ENCODE results near the gene UBD. TPM values are rescaled to one million over a fixed set of nuclear protein-coding genes. Genes with fewer than 3 reads are reported as not detected.

The UBD gene
- total RNA-seq, 1 donor from 2014 or later: not detected

DNA sequence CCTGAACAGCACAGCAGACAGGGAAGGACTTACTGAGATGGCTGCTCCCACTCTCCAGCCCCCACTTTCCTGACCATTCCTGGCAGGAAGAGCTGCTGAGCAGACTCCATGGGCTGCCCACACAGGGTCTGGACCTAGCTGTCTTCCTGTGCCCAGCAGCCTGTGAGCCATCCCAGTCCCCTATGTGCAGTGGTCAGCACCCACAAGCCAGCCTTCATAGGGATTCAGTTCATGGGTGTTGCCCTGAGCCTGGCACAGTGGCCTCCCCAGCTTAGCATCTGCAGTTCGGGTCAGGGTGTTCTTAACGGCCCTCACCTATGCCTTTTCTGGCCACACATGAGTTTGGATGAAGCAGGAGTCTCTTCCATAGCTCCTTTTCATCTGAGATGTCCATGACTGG, 32.0 kb downstream of the UBD start:
- TF ChIP-seq, protein P1, sequence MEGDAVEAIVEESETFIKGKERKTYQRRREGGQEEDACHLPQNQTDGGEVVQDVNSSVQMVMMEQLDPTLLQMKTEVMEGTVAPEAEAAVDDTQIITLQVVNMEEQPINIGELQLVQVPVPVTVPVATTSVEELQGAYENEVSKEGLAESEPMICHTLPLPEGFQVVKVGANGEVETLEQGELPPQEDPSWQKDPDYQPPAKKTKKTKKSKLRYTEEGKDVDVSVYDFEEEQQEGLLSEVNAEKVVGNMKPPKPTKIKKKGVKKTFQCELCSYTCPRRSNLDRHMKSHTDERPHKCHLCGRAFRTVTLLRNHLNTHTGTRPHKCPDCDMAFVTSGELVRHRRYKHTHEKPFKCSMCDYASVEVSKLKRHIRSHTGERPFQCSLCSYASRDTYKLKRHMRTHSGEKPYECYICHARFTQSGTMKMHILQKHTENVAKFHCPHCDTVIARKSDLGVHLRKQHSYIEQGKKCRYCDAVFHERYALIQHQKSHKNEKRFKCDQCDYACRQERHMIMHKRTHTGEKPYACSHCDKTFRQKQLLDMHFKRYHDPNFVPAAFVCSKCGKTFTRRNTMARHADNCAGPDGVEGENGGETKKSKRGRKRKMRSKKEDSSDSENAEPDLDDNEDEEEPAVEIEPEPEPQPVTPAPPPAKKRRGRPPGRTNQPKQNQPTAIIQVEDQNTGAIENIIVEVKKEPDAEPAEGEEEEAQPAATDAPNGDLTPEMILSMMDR (IDR thresholded peaks at IDR 0.05): no peak
- Mint-ChIP-seq H3K4me1 (ENCODE audit: low read depth) (no peaks in the 10 kb centered on the region), H3K9me3 (ENCODE audit: low read depth) (no peaks in the 10 kb centered on the region), H3K27me3 (ENCODE audit: low read depth) (peaks cover 5% of the 10 kb centered on the region), H3K27ac (ENCODE audit: unreplicated experiment) (no peak overlapping the region), H3K4me3 (ENCODE audit: unreplicated experiment) (no peak overlapping the region), H3K36me3 (ENCODE audit: low read depth) (no peaks in the 10 kb centered on the region)
- peak; percentile 64 for DNase-seq (ENCODE audit: low spot score)

DNA sequence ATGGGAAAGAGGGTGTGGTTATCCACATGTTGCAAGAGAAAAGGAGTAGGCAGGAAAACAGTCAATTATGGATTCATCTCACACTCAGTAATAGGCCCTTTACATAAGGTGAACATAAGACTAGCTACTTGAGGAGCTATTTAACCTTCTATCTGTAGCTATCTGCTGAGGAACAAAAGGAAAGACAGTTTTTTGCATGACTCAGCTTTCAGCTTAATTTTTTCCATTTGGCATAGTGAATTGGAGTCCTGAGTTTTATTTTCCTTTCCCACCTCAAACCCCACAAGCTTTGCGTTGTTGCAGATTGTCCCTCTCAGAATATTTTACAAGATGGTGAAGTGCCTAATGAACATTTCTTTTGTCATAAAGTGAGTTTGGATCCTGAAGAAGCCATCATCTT, 32.4 kb downstream of the UBD start:
- TF ChIP-seq, protein P1 (IDR thresholded peaks at IDR 0.05): no peak
- Mint-ChIP-seq H3K27ac (ENCODE audit: unreplicated experiment) (no peak overlapping the region), H3K9me3 (ENCODE audit: low read depth) (no peaks in the 10 kb centered on the region), H3K4me3 (ENCODE audit: unreplicated experiment) (no peak overlapping the region), H3K27me3 (ENCODE audit: low read depth) (peaks cover 5% of the 10 kb centered on the region), H3K36me3 (ENCODE audit: low read depth) (no peaks in the 10 kb centered on the region), H3K4me1 (ENCODE audit: low read depth) (no peaks in the 10 kb centered on the region)
- DNase-seq (ENCODE audit: low spot score): no peak

DNA sequence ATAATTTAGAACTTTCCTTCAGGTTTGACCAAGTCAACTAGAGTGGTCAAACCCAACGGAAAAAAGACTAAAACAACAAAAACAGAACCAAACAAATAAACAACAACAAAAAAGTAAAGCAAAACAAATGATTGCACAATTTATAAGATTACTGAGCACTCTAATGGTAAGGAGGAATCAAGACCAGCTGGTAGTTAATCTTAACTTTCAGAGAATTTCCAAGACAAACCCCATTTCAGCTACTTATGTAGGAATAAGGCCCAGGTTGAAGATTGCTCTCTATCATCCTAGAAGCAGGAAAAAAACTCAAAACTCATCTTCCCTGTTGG, 34.3 kb downstream of the UBD start:
- no peaks in the 10 kb centered on the region for H3K9me3 Mint-ChIP-seq (ENCODE audit: low read depth)
- no peak overlapping the region for H3K27ac Mint-ChIP-seq (ENCODE audit: unreplicated experiment)
- H3K36me3 Mint-ChIP-seq (ENCODE audit: low read depth): no peaks in the 10 kb centered on the region
- peaks cover 5% of the 10 kb centered on the region for H3K27me3 Mint-ChIP-seq (ENCODE audit: low read depth)
- no peak overlapping the region for H3K4me3 Mint-ChIP-seq (ENCODE audit: unreplicated experiment)
- no peak for DNase-seq (ENCODE audit: low spot score)
- no peaks in the 10 kb centered on the region for H3K4me1 Mint-ChIP-seq (ENCODE audit: low read depth)
- TF ChIP-seq, protein P1 (IDR thresholded peaks at IDR 0.05): no peak

DNA sequence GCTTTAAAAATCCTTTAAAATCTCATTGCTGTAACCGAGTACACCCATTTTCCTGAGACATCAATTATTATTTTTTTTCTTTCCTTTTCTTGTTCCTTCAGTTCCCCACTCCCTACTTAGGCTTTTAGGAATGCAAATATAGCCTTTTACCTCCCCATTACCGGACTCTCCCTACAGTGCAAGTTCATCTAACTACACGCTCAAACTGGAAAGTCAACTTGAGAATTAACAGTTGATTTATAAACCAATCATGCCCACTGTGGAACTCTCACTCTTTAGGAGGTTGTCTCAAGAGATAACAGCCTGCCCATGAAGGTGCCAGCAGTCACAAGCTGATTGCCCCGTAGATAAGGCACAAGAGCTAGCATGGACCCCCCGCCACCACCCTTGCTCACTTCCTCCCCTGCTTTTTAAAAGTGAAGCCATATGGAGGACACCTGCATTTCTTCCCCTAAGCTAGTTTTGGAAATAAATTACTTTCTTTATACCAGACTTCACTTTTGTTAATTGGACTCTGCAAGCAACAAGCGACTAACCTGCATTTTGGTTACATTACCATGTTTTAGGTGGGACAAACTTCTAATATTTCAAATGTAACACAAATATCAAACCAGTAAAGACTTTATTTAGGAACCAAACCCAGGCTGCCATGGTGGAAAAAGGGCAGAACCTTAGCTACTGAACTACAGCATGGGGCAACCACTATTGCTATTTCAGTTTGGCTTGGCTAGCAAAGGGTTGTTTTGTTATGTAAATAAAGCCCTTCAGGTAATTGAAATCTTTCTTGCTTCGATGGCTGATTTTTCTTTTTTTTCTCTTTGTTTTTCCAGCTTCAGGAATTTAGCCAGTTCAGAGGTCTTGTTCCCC, 34.9 kb downstream of the UBD start:
- H3K4me1 Mint-ChIP-seq (ENCODE audit: low read depth): no peaks in the 10 kb centered on the region
- no peak for DNase-seq (ENCODE audit: low spot score)
- TF ChIP-seq, protein P1 (IDR thresholded peaks at IDR 0.05): no peak
- no peak overlapping the region for H3K4me3 Mint-ChIP-seq (ENCODE audit: unreplicated experiment)
- peaks cover 5% of the 10 kb centered on the region for H3K27me3 Mint-ChIP-seq (ENCODE audit: low read depth)
- no peaks in the 10 kb centered on the region for H3K9me3 Mint-ChIP-seq (ENCODE audit: low read depth)
- H3K36me3 Mint-ChIP-seq (ENCODE audit: low read depth): no peaks in the 10 kb centered on the region
- no peak overlapping the region for H3K27ac Mint-ChIP-seq (ENCODE audit: unreplicated experiment)

DNA sequence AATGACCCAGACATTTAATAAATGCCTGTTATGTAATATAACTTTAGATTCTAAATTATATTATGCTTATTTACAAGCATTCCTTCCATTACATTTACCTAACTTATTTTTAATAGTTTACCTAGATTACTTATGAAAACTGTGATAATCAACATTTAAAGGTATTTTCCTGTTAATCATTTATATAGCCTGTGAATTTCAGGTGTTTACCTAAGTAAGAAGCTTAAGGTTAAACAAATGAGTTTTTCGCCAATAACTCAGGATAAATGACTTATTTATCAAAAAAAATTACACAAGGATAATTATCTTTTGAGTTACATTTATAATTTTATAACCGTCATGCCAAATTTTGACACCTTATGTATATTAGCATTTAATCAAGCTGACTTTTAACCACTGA, 35.5 kb downstream of the UBD start:
- Mint-ChIP-seq H3K36me3 (ENCODE audit: low read depth) (no peaks in the 10 kb centered on the region), H3K4me3 (ENCODE audit: unreplicated experiment) (no peak overlapping the region), H3K27me3 (ENCODE audit: low read depth) (peaks cover 5% of the 10 kb centered on the region), H3K9me3 (ENCODE audit: low read depth) (no peaks in the 10 kb centered on the region), H3K27ac (ENCODE audit: unreplicated experiment) (no peak overlapping the region), H3K4me1 (ENCODE audit: low read depth) (no peaks in the 10 kb centered on the region)
- TF ChIP-seq, protein P1 (IDR thresholded peaks at IDR 0.05): no peak
- no peak for DNase-seq (ENCODE audit: low spot score)
